PC-9 (cell line): ENCODE measurements around the gene LAMP5. TPM values are rescaled to one million over a fixed set of nuclear protein-coding genes. Genes with fewer than 3 reads are reported as not detected.

Experiments used
- BruUV-seq: library from RNA; stranded (reverse); fragments of 400-500 nt; replicated peaks from 2 replicates; lab custom pipeline; 2021; lab: Mats Ljungman, UMichigan
- CTCF ChIA-PET: fragments of 300-600 bp; sonication (Branson Sonifier 250); formaldehyde crosslinking; loops from one replicate; lab custom pipeline; 2022; ENCODE audit warnings: antibody characterized with exemption; lab: Charles Lee
- POLR2A ChIA-PET: fragments of 300-600 bp; sonication (Branson Sonifier 250); formaldehyde crosslinking; loops from one replicate; lab custom pipeline; 2022; ENCODE audit warnings: antibody characterized with exemption; ENCODE audit not compliant: unreplicated experiment; lab: Charles Lee
- DNase-seq, 2 experiments: peaks; one replicate each; pipeline versions ENCODE4 v3.0.0 to v3.0.0-alpha.2; 2015 to 2022; ENCODE audit warnings: mixed read lengths in 1 of 2
- H2AFZ ChIP-seq: fragments of 200-600 bp; sonication (generic); 2 replicates; pipeline ENCODE4 v1.8.1; 2017; ENCODE audit warnings: antibody characterized with exemption
- H3F3A ChIP-seq: fragments of 200-600 bp; sonication (generic); 2 replicates; pipeline ENCODE4 v1.8.1; 2017; ENCODE audit warnings: antibody characterized with exemption, mild to moderate bottlenecking, low read depth; ENCODE audit not compliant: insufficient read depth
- H3K27ac ChIP-seq: fragments of 200-600 bp; sonication (generic); 2 replicates; pipeline ENCODE4 v1.6.1; 2016; ENCODE audit warnings: mixed run types
- H3K27me3 ChIP-seq: fragments of 200-600 bp; sonication (generic); 2 replicates; pipeline ENCODE4 v1.6.1; 2016; ENCODE audit warnings: low read depth, mixed run types; ENCODE audit not compliant: insufficient read depth
- H3K36me3 ChIP-seq: fragments of 200-600 bp; sonication (generic); 2 replicates; pipeline ENCODE4 v1.6.1; 2016; ENCODE audit warnings: low read depth, mixed run types
- H3K4me1 ChIP-seq: fragments of 200-600 bp; sonication (generic); replicated peaks from 2 replicates; pipeline ENCODE4 v1.6.1; 2016; ENCODE audit warnings: mixed run types; ENCODE audit not compliant: insufficient read depth
- H3K4me2 ChIP-seq: fragments of 200-600 bp; sonication (generic); 2 replicates; pipeline ENCODE4 v1.6.1; 2017; ENCODE audit warnings: mixed run types
- H3K4me3 ChIP-seq: fragments of 200-600 bp; sonication (generic); 2 replicates; pipeline ENCODE4 v1.6.1; 2016; ENCODE audit warnings: mixed run types
- H3K79me2 ChIP-seq: fragments of 200-600 bp; sonication (generic); 2 replicates; pipeline ENCODE4 v1.6.1; 2017; ENCODE audit warnings: low read depth, mixed run types
- H3K9me2 ChIP-seq: fragments of 200-600 bp; sonication (generic); 2 replicates; pipeline ENCODE4 v1.8.1; 2017; ENCODE audit warnings: mild to moderate bottlenecking; ENCODE audit not compliant: insufficient read depth
- H3K9me3 ChIP-seq: fragments of 200-600 bp; sonication (generic); 2 replicates; pipeline ENCODE4 v1.8.1; 2016; ENCODE audit warnings: low read depth; ENCODE audit not compliant: insufficient read depth
- H4K20me1 ChIP-seq: fragments of 200-600 bp; sonication (generic); 2 replicates; pipeline ENCODE4 v1.8.1; 2017; ENCODE audit not compliant: insufficient read depth
- EZH2 ChIP-seq: fragments of 200-600 bp; sonication (generic); IDR thresholded peaks from 2 replicates; pipeline ENCODE4 v1.8.0; 2017; ENCODE audit warnings: antibody characterized with exemption, low read depth
- intact Hi-C: fragments of 100-400 bp; cut with micrococcal nuclease; formaldehyde crosslinking; loops from one replicate; pipeline ENCODE4 v1.10.0; 2022; ENCODE audit not compliant: unreplicated experiment
- total RNA-seq: library from RNA; stranded (reverse); gene quantifications from 2 replicates; pipeline ENCODE4 v1.2.3, GENCODE V29; 2021
- TF ChIP-seq, protein P1 (sequence below): fragments of 200-600 bp; sonication (generic); conservative IDR thresholded peaks from 2 replicates; pipeline ENCODE4 v1.6.1; 2017; ENCODE audit warnings: mixed run types, antibody characterized with exemption, mild to moderate bottlenecking, moderate library complexity

Gene LAMP5
- total RNA-seq, 1 experiment from 2014 or later, result not detected

- H2AFZ ChIP-seq, result no peak overlapping the region
- H3K9me3 ChIP-seq, result no peaks in the 10 kb centered on the region
- ChIA-PET CTCF (no interaction called here), POLR2A (no interaction called here)
- TF ChIP-seq, protein P1, sequence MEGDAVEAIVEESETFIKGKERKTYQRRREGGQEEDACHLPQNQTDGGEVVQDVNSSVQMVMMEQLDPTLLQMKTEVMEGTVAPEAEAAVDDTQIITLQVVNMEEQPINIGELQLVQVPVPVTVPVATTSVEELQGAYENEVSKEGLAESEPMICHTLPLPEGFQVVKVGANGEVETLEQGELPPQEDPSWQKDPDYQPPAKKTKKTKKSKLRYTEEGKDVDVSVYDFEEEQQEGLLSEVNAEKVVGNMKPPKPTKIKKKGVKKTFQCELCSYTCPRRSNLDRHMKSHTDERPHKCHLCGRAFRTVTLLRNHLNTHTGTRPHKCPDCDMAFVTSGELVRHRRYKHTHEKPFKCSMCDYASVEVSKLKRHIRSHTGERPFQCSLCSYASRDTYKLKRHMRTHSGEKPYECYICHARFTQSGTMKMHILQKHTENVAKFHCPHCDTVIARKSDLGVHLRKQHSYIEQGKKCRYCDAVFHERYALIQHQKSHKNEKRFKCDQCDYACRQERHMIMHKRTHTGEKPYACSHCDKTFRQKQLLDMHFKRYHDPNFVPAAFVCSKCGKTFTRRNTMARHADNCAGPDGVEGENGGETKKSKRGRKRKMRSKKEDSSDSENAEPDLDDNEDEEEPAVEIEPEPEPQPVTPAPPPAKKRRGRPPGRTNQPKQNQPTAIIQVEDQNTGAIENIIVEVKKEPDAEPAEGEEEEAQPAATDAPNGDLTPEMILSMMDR, result no peak
- H3K4me3 ChIP-seq, result no peak overlapping the region
- peaks cover 15% of the 10 kb centered on the region for H3K27me3 ChIP-seq
- intact Hi-C loops, result no loop called here
- no peak overlapping the region for H3K4me2 ChIP-seq
- H3F3A ChIP-seq, result no peaks in the 10 kb centered on the region
- H3K27ac ChIP-seq, result no peak overlapping the region
- BruUV-seq, result no TSS peak
- no peak for DNase-seq
- no peaks in the 10 kb centered on the region for H4K20me1 ChIP-seq
- no peaks in the 10 kb centered on the region for H3K36me3 ChIP-seq
- no peaks in the 10 kb centered on the region for H3K9me2 ChIP-seq
- no peaks in the 10 kb centered on the region for H3K79me2 ChIP-seq
- no peaks in the 10 kb centered on the region for H3K4me1 ChIP-seq
These were observed 36.5 kb downstream of the LAMP5 start for GRCh38 chr20:9550871-9551270.

DNA sequence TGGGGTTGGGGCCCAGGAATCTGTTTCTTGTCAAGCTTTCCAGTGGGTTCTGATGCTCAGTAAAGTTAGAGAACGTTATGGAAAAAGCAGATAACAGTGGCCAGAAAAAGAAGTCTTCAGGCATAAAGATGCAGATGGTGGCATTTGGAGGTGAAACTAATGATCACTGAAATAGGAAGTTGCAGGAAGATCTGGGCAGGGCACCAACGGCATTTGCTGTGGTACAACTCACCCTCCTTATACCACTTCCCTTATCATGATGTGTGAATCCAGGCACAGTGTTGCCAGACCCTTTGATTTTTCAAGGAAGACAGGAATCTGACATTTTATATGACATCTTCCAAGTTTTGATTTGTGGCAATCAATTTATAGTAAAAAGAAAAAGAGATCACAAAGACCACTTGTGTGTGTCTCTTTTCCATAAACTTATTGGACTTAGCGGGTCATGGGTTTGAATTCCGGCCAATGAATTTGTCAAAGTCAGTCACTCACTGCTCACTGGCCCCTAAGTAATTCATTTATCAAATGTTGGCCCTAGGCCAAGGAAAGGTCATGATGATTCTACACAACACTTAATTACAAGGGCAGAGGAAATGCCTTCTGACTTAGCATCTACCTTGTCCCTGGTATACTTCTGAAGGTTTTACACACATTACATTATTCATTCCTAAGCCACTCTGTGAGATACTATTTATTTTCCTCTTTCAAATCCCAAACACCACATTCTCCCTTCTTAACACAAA, 37.6 kb downstream of the LAMP5 start:
- no TSS peak for BruUV-seq
- no peak overlapping the region for H3K27ac ChIP-seq
- H3F3A ChIP-seq, result no peaks in the 10 kb centered on the region
- H3K9me2 ChIP-seq, result no peaks in the 10 kb centered on the region
- H3K36me3 ChIP-seq, result no peaks in the 10 kb centered on the region
- no peaks in the 10 kb centered on the region for H4K20me1 ChIP-seq
- ChIA-PET CTCF (no interaction called here), POLR2A (no interaction called here)
- intact Hi-C loops, result no loop called here
- TF ChIP-seq EZH2, result no peak
- TF ChIP-seq, protein P1, result no peak
- H3K4me3 ChIP-seq, result no peak overlapping the region
- H3K9me3 ChIP-seq, result no peaks in the 10 kb centered on the region
- no peak for DNase-seq
- H2AFZ ChIP-seq, result no peak overlapping the region
- H3K27me3 ChIP-seq, result peaks cover 12% of the 10 kb centered on the region
- H3K4me2 ChIP-seq, result no peak overlapping the region
- H3K4me1 ChIP-seq, result no peaks in the 10 kb centered on the region
- H3K79me2 ChIP-seq, result no peaks in the 10 kb centered on the region

GRCh38 chr20:9555781-9556180, 41.4 kb downstream of the LAMP5 start:
- Histone ChIP-seq H3K4me2 (no peak overlapping the region), H4K20me1 (no peaks in the 10 kb centered on the region), H3K27ac (no peak overlapping the region), H3K4me1 (no peaks in the 10 kb centered on the region), H2AFZ (no peak overlapping the region), H3K4me3 (no peak overlapping the region), H3K27me3 (peaks cover 38% of the 10 kb centered on the region), H3K79me2 (no peaks in the 10 kb centered on the region), H3K9me2 (no peaks in the 10 kb centered on the region), H3F3A (no peaks in the 10 kb centered on the region), H3K9me3 (no peaks in the 10 kb centered on the region), H3K36me3 (no peaks in the 10 kb centered on the region)
- POLR2A ChIA-PET, result no interaction called here
- no peak for DNase-seq
- no TSS peak for BruUV-seq
- TF ChIP-seq EZH2, result no peak
- TF ChIP-seq, protein P1, result no peak
- intact Hi-C loops, result no loop called here
- CTCF ChIA-PET, result no interaction called here
